Psoas muscle (tissue), 8 donors: ENCODE measurements around the gene RSU1. TPM values are rescaled to one million over a fixed set of nuclear protein-coding genes. Genes with fewer than 3 reads are reported as not detected.

ENCODE experiments used
- ATAC-seq, 4 donors: fragments of 200-7000 bp; cut with Tn5 transposase; one replicate each; pipeline ENCODE4 v1.9.1; 2020; ENCODE audit warnings: moderate library complexity in 3 of 4, mild to moderate bottlenecking in 2 of 4
- DNase-seq, 2 donors: peaks; one replicate each; pipeline ENCODE4 v3.0.0-alpha.2; 2020
- H3K27ac ChIP-seq: fragments of 200-600 bp; one replicate; pipeline ENCODE4 v1.8.0; 2022
- H3K27me3 ChIP-seq, 3 donors: fragments of 200-600 bp in 1 of 3; one replicate each; pipeline versions ENCODE4 v1.6.1 to v1.8.0; 2013 to 2022; ENCODE audit warnings: low read length in 2 of 3, mild to moderate bottlenecking in 2 of 3, moderate library complexity in 1 of 3; ENCODE audit not compliant: insufficient read depth in 3 of 3
- H3K36me3 ChIP-seq, 2 donors: fragments of 200-600 bp in 1 of 2; one replicate each; pipeline versions ENCODE4 v1.6.1 to v1.8.0; 2013 to 2022; ENCODE audit warnings: low read depth in 1 of 2, mild to moderate bottlenecking in 1 of 2, moderate library complexity in 1 of 2; ENCODE audit not compliant: insufficient read depth in 1 of 2
- H3K4me1 ChIP-seq: fragments of 200-600 bp; one replicate; pipeline ENCODE4 v1.8.0; 2022
- H3K4me3 ChIP-seq: fragments of 200-600 bp; one replicate; pipeline ENCODE4 v1.8.0; 2022; ENCODE audit warnings: mild to moderate bottlenecking
- H3K9me3 ChIP-seq: fragments of 200-600 bp; one replicate; pipeline ENCODE4 v1.8.0; 2022
- CTCF ChIP-seq: fragments of 200-600 bp; IDR thresholded peaks from one replicate; pipeline ENCODE4 v1.8.0; 2022; ENCODE audit warnings: antibody characterized with exemption
- whole genome bisulfite sequencing, 3 donors: extraction: QIAGEN DNeasy Blood & Tissue Kit; methylation state at CpG; one replicate each; pipeline versions ENCODE4 v1.1.6 to v1.1.7; 2013; 5-methylcytosine and 5-hydroxymethylcytosine counted together
- intact Hi-C, 2 donors: fragments of 100-400 bp; cut with DNase I; formaldehyde crosslinking; loops; one replicate each; pipeline versions ENCODE4 v1.11.0 to v1.14.2; 2022
- polyA plus RNA-seq, 3 donors: library from polyadenylated mRNA; stranded (reverse); fragments of 200-250 nt; gene quantifications; one replicate each; pipeline ENCODE4 v1.2.3, GENCODE V29; 2013
- total RNA-seq, 4 donors: library from RNA; stranded (reverse); fragmentation: NEBNext Ultra II Directional in 2 of 4; extraction: Animal tissue kit (Norgen Biotek cat#: 25700) in 2 of 4; gene quantifications; one replicate each; pipeline versions ENCODE4 v1.2.1 to v1.2.4, GENCODE V29; 2021 to 2023
- donor health status: healthy with polysubstance abuse.
- donor health status: DM: no; HTN: no; CAD: no; lungs with moderate emphysema.
- donor health status: Bipolar disorder and iron deficiency.
- donor health status: healthy.
- donor health status: DM: yes; HTN: yes; CAD: no.
- donor health status: DM: no; HTN: no; CAD: no.
- donor health status: DM: no; HTN: no; CAD: no.
- donor health status: DM: yes; HTN: yes; CAD: no.

The RSU1 gene
- total and polyA plus RNA-seq, 7 donors, result 19.7 to 43.2 (median 29.0) TPM

- no peaks in the 10 kb centered on the region for H3K4me1 ChIP-seq
- 91 to 92% (median 92%) methylated on average over 13 of the region's 13 CpGs for WGBS, 3 donors
- no peak for ATAC-seq
Observed at GRCh38 chr10:16646181-16647059, 170.8 kb downstream of the RSU1 start.

GRCh38 chr10:16644146-16644545 lies 173.1 kb downstream of the RSU1 start:
- H3K36me3 ChIP-seq, result no peaks in the 10 kb centered on the region
- H3K27ac ChIP-seq, result no peak overlapping the region
- H3K4me1 ChIP-seq, result no peaks in the 10 kb centered on the region
- DNase-seq, result no peak
- H3K9me3 ChIP-seq, result no peaks in the 10 kb centered on the region
- H3K27me3 ChIP-seq, result no peaks in the 10 kb centered on the region
- TF ChIP-seq CTCF, result no peak
- intact Hi-C loops, result no loop called here
- no peak for ATAC-seq
- 86 to 92% (median 90%) methylated on average over 5 of the region's 5 CpGs for WGBS, 3 donors
- H3K4me3 ChIP-seq, result no peak overlapping the region

More at GRCh38 chr10:16646181-16647059, 170.8 kb downstream of the RSU1 start:
- no peaks in the 10 kb centered on the region for H3K9me3 ChIP-seq
- TF ChIP-seq CTCF, result no peak
- intact Hi-C loops, result no loop called here
- DNase-seq, result no peak
- H3K36me3 ChIP-seq, result no peaks in the 10 kb centered on the region
- no peaks in the 10 kb centered on the region for H3K27me3 ChIP-seq
- no peak overlapping the region for H3K27ac ChIP-seq
- no peak overlapping the region for H3K4me3 ChIP-seq

GRCh38 chr10:16643502-16643901 lies 173.7 kb downstream of the RSU1 start:
- Histone ChIP-seq H3K36me3 (no peaks in the 10 kb centered on the region), H3K4me3 (no peak overlapping the region), H3K9me3 (no peaks in the 10 kb centered on the region), H3K4me1 (no peaks in the 10 kb centered on the region), H3K27me3 (no peaks in the 10 kb centered on the region), H3K27ac (no peak overlapping the region)
- intact Hi-C loops, result no loop called here
- no peak for DNase-seq
- no peak for TF ChIP-seq CTCF
- ATAC-seq, result no peak
- 77 to 91% (median 90%) methylated on average over 3 of the region's 3 CpGs for WGBS, 3 donors

- Histone ChIP-seq H3K4me1 (no peaks in the 10 kb centered on the region), H3K9me3 (no peaks in the 10 kb centered on the region), H3K27me3 (no peaks in the 10 kb centered on the region), H3K36me3 (no peaks in the 10 kb centered on the region), H3K27ac (no peak overlapping the region), H3K4me3 (no peak overlapping the region)
- ATAC-seq (no peak), DNase-seq (no peak)
- TF ChIP-seq CTCF, result no peak
- 36 to 47% (median 47%) methylated on average over 2 of the region's 2 CpGs for WGBS, 3 donors
- intact Hi-C loops, result no loop called here
Observed at GRCh38 chr10:16640153-16640552, 177.1 kb downstream of the RSU1 start.
